Ovary (tissue), 9 donors: Measurements from ENCODE around the gene TIMM22. TPM values are rescaled to one million over a fixed set of nuclear protein-coding genes. Genes with fewer than 3 reads are reported as not detected.
"Not testable (repeated sequence)": the region's sequence is repeated elsewhere in the genome, so short reads cannot be mapped to it uniquely, and the experiment has no call there.

ENCODE experiments used
- DNase-seq, 5 donors: peaks; one replicate each; pipeline ENCODE4 v3.0.0-alpha.2; 2019 to 2020
- H3K27ac ChIP-seq, 2 donors: fragments of 200-600 bp; one replicate each; pipeline versions ENCODE4 v1.5.1 to v1.8.0; 2019 to 2022
- H3K27me3 ChIP-seq: fragments of 200-600 bp; one replicate; pipeline ENCODE4 v1.8.0; 2022
- H3K36me3 ChIP-seq: fragments of 200-600 bp; sonication (generic); one replicate; pipeline ENCODE4 v1.5.1; 2019
- H3K4me1 ChIP-seq: one replicate; pipeline ENCODE4 v1.8.1; 2013; ENCODE audit warnings: mild to moderate bottlenecking, moderate library complexity; ENCODE audit not compliant: insufficient read depth
- H3K4me3 ChIP-seq: fragments of 200-600 bp; sonication (generic); one replicate; pipeline ENCODE4 v1.5.1; 2017
- H3K9me3 ChIP-seq, 2 donors: fragments of 200-600 bp in 1 of 2; sonication (generic) in 1 of 2; one replicate each; pipeline versions ENCODE4 v1.5.1 to v1.8.1; 2013 to 2019; ENCODE audit warnings: mild to moderate bottlenecking in 1 of 2, moderate library complexity in 1 of 2
- CTCF ChIP-seq, 3 donors: fragments of 450-650 bp in 2 of 3; fragments of 200-600 bp in 1 of 3; IDR thresholded peaks; one replicate each; pipeline versions ENCODE4 v1.5.1 to v1.8.0; 2016 to 2022; ENCODE audit warnings: antibody characterized with exemption in 3 of 3, mild to moderate bottlenecking in 1 of 3
- EP300 ChIP-seq: sonication (generic); formaldehyde crosslinking; IDR thresholded peaks from one replicate; pipeline ENCODE4 v1.6.1; 2017; ENCODE audit warnings: antibody characterized with exemption
- POLR2A ChIP-seq: fragments of 450-650 bp; IDR thresholded peaks from one replicate; pipeline ENCODE4 v1.6.1; 2017; ENCODE audit warnings: antibody characterized with exemption, mild to moderate bottlenecking, moderate library complexity
- WGBS, 3 donors: extraction: QIAGEN DNeasy Blood & Tissue Kit in 1 of 3; methylation state at CpG; one replicate each; pipeline versions ENCODE4 v1.1.5 to v1.1.7; 2013 to 2017; 5-methylcytosine and 5-hydroxymethylcytosine counted together
- intact Hi-C, 4 donors: fragments of 100-400 bp; cut with DNase I; formaldehyde crosslinking; loops; one replicate each; pipeline versions ENCODE4 v1.11.0 to v1.15.1; 2022 to 2023
- polyA plus RNA-seq, 2 donors: library from polyadenylated mRNA; stranded (reverse); fragments of 200-250 nt in 1 of 2; fragments of 350-450 nt in 1 of 2; fragmentation: Illumina TruSeq in 1 of 2; extraction: RNeasy Lipid Tissue Mini Kit (QIAGEN cat#74804) in 1 of 2; gene quantifications; one replicate each; pipeline ENCODE4 v1.2.3, GENCODE V29; 2013 to 2014
- total RNA-seq, 7 donors: library from RNA; depleted of rRNA in 2 of 7; stranded (reverse); fragments of >200 nt in 2 of 7; fragmentation: NEBNext Ultra II Directional in 3 of 7; extraction: Animal tissue kit (Norgen Biotek cat#: 25700) in 3 of 7; gene quantifications; one replicate each; pipeline versions ENCODE4 v1.1.0 to v1.2.4, GENCODE V29; 2016 to 2023
- donor health status: DM: no; HTN: no; CAD: no; lungs with moderate emphysema.
- donor health status: DM: no; HTN: no; CAD: no.
- donor health status: Bipolar disorder and iron deficiency.
- donor health status: DM: yes; HTN: yes; CAD: no.
- donor health status: DM: no; HTN: no; CAD: no.
- donor health status: DM: yes; HTN: yes; CAD: no.

TIMM22 gene
- total and polyA plus RNA-seq, 9 donors: 7.9 to 15.1 (median 11.3) TPM

- no peak for TF ChIP-seq CTCF (IDR thresholded peaks at IDR 0.05)
- TF ChIP-seq EP300: no peak
- Histone ChIP-seq H3K27ac (peak overlapping the region in 1 of 2 donors; percentile 28), H3K27me3 (no peaks in the 10 kb centered on the region), H3K36me3 (no peaks in the 10 kb centered on the region), H3K4me3 (no peak overlapping the region), H3K4me1 (peaks cover 9% of the 10 kb centered on the region), H3K9me3 (no peaks in the 10 kb centered on the region)
- intact Hi-C loops: loop anchor here in 1 of 4 donors (5.0 kb wide), 1 partner anchor 41 kb away; no protein-coding TSS in a partner anchor
- no peak for DNase-seq
- 51 to 74% (median 57%) methylated on average over 16 to 20 of the region's 20 CpGs for WGBS, 3 donors
Observed at GRCh38 chr17:1047879-1048470, 51.0 kb downstream of the TIMM22 start.

GRCh38 chr17:1048516-1049115 lies 51.7 kb downstream of the TIMM22 start:
- H3K27ac ChIP-seq, H3K4me1 ChIP-seq, H3K27me3 ChIP-seq, DNase-seq, H3K9me3 ChIP-seq, H3K4me3 ChIP-seq, H3K36me3 ChIP-seq: not testable (repeated sequence)
- intact Hi-C loops: loop anchor here in 1 of 4 donors (5.0 kb wide), 1 partner anchor 41 kb away; no protein-coding TSS in a partner anchor
- 94 to 96% (median 94%) methylated on average over 49 of the region's 49 CpGs for WGBS, 3 donors

- Histone ChIP-seq H3K9me3 (no peaks in the 10 kb centered on the region), H3K27me3 (no peaks in the 10 kb centered on the region), H3K36me3 (no peaks in the 10 kb centered on the region), H3K4me3 (no peak overlapping the region), H3K27ac (no peak overlapping the region), H3K4me1 (peaks cover 7% of the 10 kb centered on the region)
- TF ChIP-seq CTCF (IDR thresholded peaks at IDR 0.05) (no peak), EP300 (no peak), POLR2A (no peak)
- intact Hi-C loops: loop anchor here in 2 of 4 donors (5.0 to 10.0 kb wide), 4 partner anchors 42 to 245 kb away; partner anchors contain the start of gene TIMM22 (in 1 of the 2)
- DNase-seq: no peak
- WGBS, 3 donors: 93% methylated on average over 28 of the region's 28 CpGs
Observed at GRCh38 chr17:1049446-1050225, 52.7 kb downstream of the TIMM22 start.

- 86 to 88% (median 88%) methylated on average over 22 of the region's 22 CpGs for WGBS, 3 donors
- Histone ChIP-seq H3K36me3 (no peaks in the 10 kb centered on the region), H3K27me3 (no peaks in the 10 kb centered on the region), H3K9me3 (no peaks in the 10 kb centered on the region), H3K27ac (no peak overlapping the region), H3K4me3 (no peak overlapping the region), H3K4me1 (peaks cover 7% of the 10 kb centered on the region)
- intact Hi-C loops: loop anchor here in 2 of 4 donors (5.0 to 10.0 kb wide), 3 partner anchors 53 to 246 kb away; partner anchors contain the start of gene TIMM22 (in 1 of the 2)
- TF ChIP-seq EP300: no peak
- TF ChIP-seq POLR2A: no peak
- no peak for TF ChIP-seq CTCF (IDR thresholded peaks at IDR 0.05)
- no peak for DNase-seq
Observed at GRCh38 chr17:1050246-1050995, 53.5 kb downstream of the TIMM22 start.
